Prostate gland (tissue), 2 donors: ENCODE data around the gene ZNF184.

Source experiments
- CTCF ChIP-seq, 4 experiments: fragments of 200-600 bp in 2 of 4; fragments of 450-650 bp in 2 of 4; sonication (generic) in 2 of 4; IDR thresholded peaks; 1 replicate in 3 of 4; 2 replicates in 1 of 4; pipeline ENCODE4 v1.5.1; 2016 to 2019; ENCODE audit warnings: antibody characterized with exemption in 4 of 4, mild to moderate bottlenecking in 2 of 4, moderate library complexity in 2 of 4
- POLR2A ChIP-seq: fragments of 450-650 bp; IDR thresholded peaks from one replicate; pipeline ENCODE4 v1.6.1; 2016; ENCODE audit warnings: antibody characterized with exemption, mild to moderate bottlenecking

GRCh38 chr6:27494103-27494502 is 21.2 kb upstream of the ZNF184 start:
- TF ChIP-seq CTCF (IDR thresholded peaks at IDR 0.05): no peak
- no peak for TF ChIP-seq POLR2A
